ENCODE data around the gene C1QTNF9B.

DNA sequence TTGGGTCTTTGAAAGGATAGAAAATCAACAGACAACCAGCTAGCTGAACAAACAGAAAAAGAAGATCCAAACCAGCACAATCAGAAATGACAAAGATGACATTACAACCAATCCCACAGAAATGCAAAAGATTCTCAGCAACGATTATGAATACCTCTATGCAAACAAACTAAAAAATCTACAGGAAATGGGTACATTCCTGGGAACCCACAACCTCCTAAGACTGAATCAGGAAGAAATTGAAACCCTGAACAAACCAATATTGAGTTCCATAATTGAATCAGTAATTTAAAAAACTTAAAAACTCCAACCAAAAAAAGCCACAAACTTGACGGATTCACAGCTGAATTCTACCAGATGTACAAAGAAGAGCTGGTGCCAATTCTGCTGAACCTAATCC, 20.9 kb upstream of the C1QTNF9B start:
- TF ChIP-seq EZH2 (IDR thresholded peaks at IDR 0.05; ENCODE audit: borderline replicate concordance, low read length): no peak
- TF ChIP-seq, protein P1, sequence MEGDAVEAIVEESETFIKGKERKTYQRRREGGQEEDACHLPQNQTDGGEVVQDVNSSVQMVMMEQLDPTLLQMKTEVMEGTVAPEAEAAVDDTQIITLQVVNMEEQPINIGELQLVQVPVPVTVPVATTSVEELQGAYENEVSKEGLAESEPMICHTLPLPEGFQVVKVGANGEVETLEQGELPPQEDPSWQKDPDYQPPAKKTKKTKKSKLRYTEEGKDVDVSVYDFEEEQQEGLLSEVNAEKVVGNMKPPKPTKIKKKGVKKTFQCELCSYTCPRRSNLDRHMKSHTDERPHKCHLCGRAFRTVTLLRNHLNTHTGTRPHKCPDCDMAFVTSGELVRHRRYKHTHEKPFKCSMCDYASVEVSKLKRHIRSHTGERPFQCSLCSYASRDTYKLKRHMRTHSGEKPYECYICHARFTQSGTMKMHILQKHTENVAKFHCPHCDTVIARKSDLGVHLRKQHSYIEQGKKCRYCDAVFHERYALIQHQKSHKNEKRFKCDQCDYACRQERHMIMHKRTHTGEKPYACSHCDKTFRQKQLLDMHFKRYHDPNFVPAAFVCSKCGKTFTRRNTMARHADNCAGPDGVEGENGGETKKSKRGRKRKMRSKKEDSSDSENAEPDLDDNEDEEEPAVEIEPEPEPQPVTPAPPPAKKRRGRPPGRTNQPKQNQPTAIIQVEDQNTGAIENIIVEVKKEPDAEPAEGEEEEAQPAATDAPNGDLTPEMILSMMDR (conservative IDR thresholded peaks at IDR 0.05 in 1 of 2, IDR thresholded peaks at IDR 0.05 in 1 of 2; ENCODE audit: extremely low read depth in 1 of 2, insufficient read depth in 1 of 2, low read depth in 1 of 2, low read length in 2 of 2): no peak
